WTC11 (cell line): ENCODE data around the gene EML4.

Experiments used
- ATF3 ChIP-seq: sonication (generic); formaldehyde crosslinking; conservative IDR thresholded peaks from 2 replicates; pipeline ENCODE4 v1.8.1; 2022; ENCODE audit warnings: mild to moderate bottlenecking, missing genetic modification reagents
- CREB1 ChIP-seq: sonication (generic); formaldehyde crosslinking; IDR thresholded peaks from 2 replicates; pipeline ENCODE4 v1.8.0; 2023; ENCODE audit warnings: mild to moderate bottlenecking, missing genetic modification reagents
- E2F4 ChIP-seq: sonication (generic); formaldehyde crosslinking; IDR thresholded peaks from 2 replicates; pipeline ENCODE4 v1.8.1; 2022; ENCODE audit warnings: low read depth, mild to moderate bottlenecking, moderate library complexity, missing genetic modification reagents, borderline replicate concordance
- RELA ChIP-seq: sonication (generic); formaldehyde crosslinking; IDR thresholded peaks from 2 replicates; pipeline ENCODE4 v1.8.1; 2022; ENCODE audit warnings: missing genetic modification reagents, mild to moderate bottlenecking, borderline replicate concordance
- SP1 ChIP-seq: sonication (generic); formaldehyde crosslinking; conservative IDR thresholded peaks from 2 replicates; pipeline ENCODE4 v1.8.1; 2022; ENCODE audit warnings: missing genetic modification reagents
- TCF7 ChIP-seq: sonication (generic); formaldehyde crosslinking; IDR thresholded peaks from 2 replicates; pipeline ENCODE4 v1.8.0; 2022; ENCODE audit warnings: mild to moderate bottlenecking, low read depth, missing genetic modification reagents, moderate library complexity
- TF ChIP-seq, protein P1 (sequence below): sonication (generic); formaldehyde crosslinking; IDR thresholded peaks from 2 replicates; pipeline ENCODE4 v1.8.0; 2023; ENCODE audit warnings: mild to moderate bottlenecking, missing genetic modification reagents
- TF ChIP-seq, protein P2 (sequence below): fragments of 200-600 bp; IDR thresholded peaks from 2 replicates; pipeline ENCODE4 v1.8.0; 2022; ENCODE audit warnings: antibody characterized with exemption

DNA sequence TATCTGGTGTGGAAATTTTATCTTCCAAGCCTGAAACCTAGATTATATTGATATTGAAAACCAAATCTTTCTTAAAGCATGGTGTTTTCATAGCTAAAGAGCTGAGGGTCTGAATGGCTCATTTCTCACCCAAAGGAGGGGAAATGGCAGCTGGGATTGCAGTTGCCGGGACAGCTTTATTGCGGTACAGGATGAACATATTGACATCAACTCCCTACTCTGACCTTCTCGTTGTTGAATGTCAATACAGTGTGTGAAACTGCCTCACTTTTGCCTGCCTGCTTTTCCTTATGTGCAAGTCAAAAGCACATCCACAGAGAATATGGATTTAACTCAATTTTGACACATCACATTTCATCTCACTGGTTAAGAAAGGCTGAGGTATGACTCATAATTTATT is 195.5 kb downstream of the EML4 start:
- TF ChIP-seq TCF7 (CRISPR knock-in tag) (no peak), ATF3 (CRISPR knock-in tag) (no peak), SP1 (CRISPR knock-in tag) (no peak), RELA (CRISPR knock-in tag) (no peak), CREB1 (no peak), E2F4 (CRISPR knock-in tag) (no peak)
- TF ChIP-seq, protein P1, sequence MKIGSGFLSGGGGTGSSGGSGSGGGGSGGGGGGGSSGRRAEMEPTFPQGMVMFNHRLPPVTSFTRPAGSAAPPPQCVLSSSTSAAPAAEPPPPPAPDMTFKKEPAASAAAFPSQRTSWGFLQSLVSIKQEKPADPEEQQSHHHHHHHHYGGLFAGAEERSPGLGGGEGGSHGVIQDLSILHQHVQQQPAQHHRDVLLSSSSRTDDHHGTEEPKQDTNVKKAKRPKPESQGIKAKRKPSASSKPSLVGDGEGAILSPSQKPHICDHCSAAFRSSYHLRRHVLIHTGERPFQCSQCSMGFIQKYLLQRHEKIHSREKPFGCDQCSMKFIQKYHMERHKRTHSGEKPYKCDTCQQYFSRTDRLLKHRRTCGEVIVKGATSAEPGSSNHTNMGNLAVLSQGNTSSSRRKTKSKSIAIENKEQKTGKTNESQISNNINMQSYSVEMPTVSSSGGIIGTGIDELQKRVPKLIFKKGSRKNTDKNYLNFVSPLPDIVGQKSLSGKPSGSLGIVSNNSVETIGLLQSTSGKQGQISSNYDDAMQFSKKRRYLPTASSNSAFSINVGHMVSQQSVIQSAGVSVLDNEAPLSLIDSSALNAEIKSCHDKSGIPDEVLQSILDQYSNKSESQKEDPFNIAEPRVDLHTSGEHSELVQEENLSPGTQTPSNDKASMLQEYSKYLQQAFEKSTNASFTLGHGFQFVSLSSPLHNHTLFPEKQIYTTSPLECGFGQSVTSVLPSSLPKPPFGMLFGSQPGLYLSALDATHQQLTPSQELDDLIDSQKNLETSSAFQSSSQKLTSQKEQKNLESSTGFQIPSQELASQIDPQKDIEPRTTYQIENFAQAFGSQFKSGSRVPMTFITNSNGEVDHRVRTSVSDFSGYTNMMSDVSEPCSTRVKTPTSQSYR (CRISPR knock-in tag), result no peak
- TF ChIP-seq, protein P2, sequence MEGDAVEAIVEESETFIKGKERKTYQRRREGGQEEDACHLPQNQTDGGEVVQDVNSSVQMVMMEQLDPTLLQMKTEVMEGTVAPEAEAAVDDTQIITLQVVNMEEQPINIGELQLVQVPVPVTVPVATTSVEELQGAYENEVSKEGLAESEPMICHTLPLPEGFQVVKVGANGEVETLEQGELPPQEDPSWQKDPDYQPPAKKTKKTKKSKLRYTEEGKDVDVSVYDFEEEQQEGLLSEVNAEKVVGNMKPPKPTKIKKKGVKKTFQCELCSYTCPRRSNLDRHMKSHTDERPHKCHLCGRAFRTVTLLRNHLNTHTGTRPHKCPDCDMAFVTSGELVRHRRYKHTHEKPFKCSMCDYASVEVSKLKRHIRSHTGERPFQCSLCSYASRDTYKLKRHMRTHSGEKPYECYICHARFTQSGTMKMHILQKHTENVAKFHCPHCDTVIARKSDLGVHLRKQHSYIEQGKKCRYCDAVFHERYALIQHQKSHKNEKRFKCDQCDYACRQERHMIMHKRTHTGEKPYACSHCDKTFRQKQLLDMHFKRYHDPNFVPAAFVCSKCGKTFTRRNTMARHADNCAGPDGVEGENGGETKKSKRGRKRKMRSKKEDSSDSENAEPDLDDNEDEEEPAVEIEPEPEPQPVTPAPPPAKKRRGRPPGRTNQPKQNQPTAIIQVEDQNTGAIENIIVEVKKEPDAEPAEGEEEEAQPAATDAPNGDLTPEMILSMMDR, result no peak
